ENCODE results near the gene TNFSF18.

DNA sequence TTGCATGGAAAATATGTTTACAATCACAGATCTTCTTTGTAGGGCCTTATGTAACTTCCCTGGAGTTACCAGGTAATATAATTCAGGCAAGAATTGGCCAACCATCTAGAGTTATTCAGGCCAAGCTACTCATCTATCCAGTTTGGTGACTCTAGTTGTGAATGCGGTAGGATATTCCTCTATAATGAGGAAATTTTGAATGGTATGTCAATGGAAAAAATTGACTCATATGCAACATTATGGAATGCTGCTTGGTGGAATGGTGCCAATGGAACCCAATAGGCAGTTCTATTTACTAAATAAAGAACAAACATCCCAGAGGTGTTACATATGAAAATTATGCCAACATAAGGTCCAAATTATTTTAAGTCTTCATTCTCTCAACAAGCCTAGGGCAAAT lies 5.6 kb upstream of the TNFSF18 start:
- no peak for TF ChIP-seq ZNF274 (IDR thresholded peaks at IDR 0.05; ENCODE audit: low read depth, low read length)
- no peak for TF ChIP-seq YY1 (IDR thresholded peaks at IDR 0.05; ENCODE audit: insufficient read depth, insufficient read length)
- TF ChIP-seq SUZ12 (IDR thresholded peaks at IDR 0.05; ENCODE audit: extremely low read depth, insufficient read depth, insufficient read length), result no peak

Measured in NT2/D1 (cell line).